GM12878 (cell line): ENCODE data around the gene NKIRAS1. TPM values are rescaled to one million over a fixed set of nuclear protein-coding genes. Genes with fewer than 3 reads are reported as not detected.

Experiments
- ATAC-seq: fragments of 200-7000 bp; cut with Tn5 transposase; 3 replicates; pipeline ENCODE4 v1.9.1; 2020; ENCODE audit warnings: mild to moderate bottlenecking, moderate library complexity
- BruUV-seq: library from RNA; stranded (reverse); fragments of 400-500 nt; replicated peaks from 2 replicates; lab custom pipeline; 2021; lab: Mats Ljungman, UMichigan
- CTCF ChIA-PET: fragments of 300-600 bp; sonication (Branson Sonifier 250); formaldehyde crosslinking; extraction: SDS; loops from one replicate; lab custom pipeline; 2021; ENCODE audit warnings: inconsistent platforms; lab: Yijun Ruan, JAX
- POLR2A ChIA-PET: fragments of 350-600 bp; formaldehyde crosslinking; extraction: SDS; loops from one replicate; lab custom pipeline; 2021; ENCODE audit warnings: inconsistent platforms; lab: Charles Lee
- RAD21 ChIA-PET: fragments of 300-600 bp; sonication (Branson Sonifier 250); formaldehyde crosslinking; loops from one replicate; lab custom pipeline; 2023; ENCODE audit warnings: antibody characterized with exemption; ENCODE audit not compliant: unreplicated experiment; lab: Charles Lee
- SMC1A ChIA-PET: fragments of 300-600 bp; sonication (Branson Sonifier 250); formaldehyde crosslinking; loops from one replicate; lab custom pipeline; 2023; ENCODE audit not compliant: unreplicated experiment, uncharacterized antibody; lab: Charles Lee
- DNase-seq: peaks from one replicate; pipeline ENCODE4 v3.0.0-alpha.2; 2011; ENCODE audit warnings: low read depth, low spot score
- FAIRE-seq: peaks from 3 replicates; lab custom pipeline; 2011; peaks lifted over from hg19 to GRCh38; lab: Jason Lieb, UNC
- H2AFZ ChIP-seq: 2 replicates; pipeline ENCODE4 v1.6.0; 2011; ENCODE audit warnings: low read depth, low read length, control low read depth; ENCODE audit not compliant: control insufficient read depth
- H3K27ac ChIP-seq: 2 replicates; pipeline ENCODE4 v1.5.1; 2011; ENCODE audit warnings: control low read depth; ENCODE audit not compliant: control insufficient read depth, insufficient read depth
- H3K27me3 ChIP-seq, 2 experiments: replicated peaks in 1 of 2; 2 replicates each; pipeline versions ENCODE4 v1.6.0 to v1.6.1; 2011; ENCODE audit warnings: low read length in 1 of 2; ENCODE audit not compliant: control insufficient read depth in 2 of 2, insufficient read depth in 2 of 2
- H3K36me3 ChIP-seq, 2 experiments: 2 replicates each; pipeline ENCODE4 v1.5.1; 2011; ENCODE audit warnings: low read length in 1 of 2; ENCODE audit not compliant: control insufficient read depth in 2 of 2, insufficient read depth in 2 of 2
- H3K4me1 ChIP-seq: 2 replicates; pipeline ENCODE4 v1.6.1; 2011; ENCODE audit warnings: mild to moderate bottlenecking, low read length, moderate library complexity, mixed read lengths; ENCODE audit not compliant: control insufficient read depth, insufficient read depth
- H3K4me2 ChIP-seq: 2 replicates; pipeline ENCODE4 v1.6.0; 2011; ENCODE audit warnings: control low read depth; ENCODE audit not compliant: control insufficient read depth, insufficient read depth
- H3K4me3 ChIP-seq: fragments of 200-600 bp; sonication (generic); 2 replicates; pipeline ENCODE4 v1.5.1; 2016
- H3K79me2 ChIP-seq: 2 replicates; pipeline ENCODE4 v1.6.0; 2011; ENCODE audit warnings: low read length; ENCODE audit not compliant: control insufficient read depth, insufficient read depth
- H3K9ac ChIP-seq: 2 replicates; pipeline ENCODE4 v1.8.0; 2011; ENCODE audit warnings: low read length, control low read depth, mixed read lengths; ENCODE audit not compliant: control insufficient read depth, insufficient read depth
- H3K9me3 ChIP-seq: replicated peaks from 3 replicates; pipeline ENCODE4 v1.5.1; 2011; ENCODE audit warnings: mild to moderate bottlenecking, low read length; ENCODE audit not compliant: control insufficient read depth, insufficient read depth
- H4K20me1 ChIP-seq: 2 replicates; pipeline ENCODE4 v1.6.0; 2011; ENCODE audit not compliant: control insufficient read depth, insufficient read depth
- ASH2L ChIP-seq: fragments of 300-600, 200-600 bp; sonication (generic); IDR thresholded peaks from 2 replicates; pipeline ENCODE4 v1.6.1; 2017; ENCODE audit warnings: low read depth, mild to moderate bottlenecking, borderline replicate concordance
- CHD2 ChIP-seq: IDR thresholded peaks from 2 replicates; pipeline ENCODE4 v1.6.1; 2011; ENCODE audit warnings: low read depth, low read length, improper control_type of control experiment, borderline replicate concordance
- EZH2 ChIP-seq: IDR thresholded peaks from 2 replicates; pipeline ENCODE4 v1.6.1; 2012; ENCODE audit warnings: low read depth, mild to moderate bottlenecking, control low read depth, inconsistent platforms, low read length, borderline replicate concordance; ENCODE audit not compliant: control insufficient read depth
- FOXM1 ChIP-seq: IDR thresholded peaks from 2 replicates; pipeline ENCODE4 v1.6.1; 2012; ENCODE audit warnings: low read depth, mild to moderate bottlenecking, inconsistent platforms, low read length, moderate library complexity
- HDAC6 ChIP-seq: fragments of 200-600 bp; sonication (generic); IDR thresholded peaks from one replicate; pipeline ENCODE4 v1.8.0; 2017; ENCODE audit warnings: antibody characterized with exemption; ENCODE audit not compliant: unreplicated experiment
- HDGF ChIP-seq: fragments of 450-650 bp; IDR thresholded peaks from 2 replicates; pipeline ENCODE4 v1.6.1; 2016; ENCODE audit warnings: antibody characterized with exemption
- NFYB ChIP-seq: IDR thresholded peaks from 2 replicates; pipeline ENCODE4 v1.6.1; 2011; ENCODE audit warnings: low read depth, mild to moderate bottlenecking, low read length, improper control_type of control experiment, moderate library complexity; ENCODE audit not compliant: insufficient read depth
- STAT1 ChIP-seq: fragments of 450-650 bp; conservative IDR thresholded peaks from 2 replicates; pipeline ENCODE4 v1.6.1; 2014; ENCODE audit warnings: antibody characterized with exemption, mild to moderate bottlenecking
- TCF12 ChIP-seq: IDR thresholded peaks from 2 replicates; pipeline ENCODE4 v1.6.1; 2011; ENCODE audit warnings: low read depth, mild to moderate bottlenecking, low read length
- ZNF207 ChIP-seq: fragments of 450-650 bp; IDR thresholded peaks from 2 replicates; pipeline ENCODE4 v1.6.1; 2014; ENCODE audit warnings: antibody characterized with exemption, mild to moderate bottlenecking, borderline replicate concordance
- ZNF274 ChIP-seq: IDR thresholded peaks from one replicate; pipeline ENCODE4 v1.8.0; 2011; ENCODE audit not compliant: insufficient read length, insufficient read depth
- WGBS: methylation state at CpG from one replicate; pipeline ENCODE4 v1.1.6; 2016; ENCODE audit warnings: low lambda C conversion rate; ENCODE audit not compliant: insufficient replicate concordance, insufficient coverage; ENCODE audit errors: missing lambda C conversion rate; 5-methylcytosine and 5-hydroxymethylcytosine counted together
- in situ Hi-C: fragments of 300-500 bp; cut with MboI; formaldehyde crosslinking; loops from 9 replicates; pipeline ENCODE4 v1.14.3; 2018; ENCODE audit warnings: mixed read lengths
- intact Hi-C: fragments of 100-400 bp; cut with micrococcal nuclease; formaldehyde crosslinking; loops from one replicate; pipeline ENCODE4 v1.14.2; 2022; ENCODE audit not compliant: unreplicated experiment
- polyA plus RNA-seq, 11 experiments: library from polyadenylated mRNA; depleted of rRNA in 4 of 11; unstranded in 6 of 11; stranded (reverse) in 5 of 11; fragments of >200 nt; fragmentation: Nextera tagmentation in 4 of 11; fragmentation: Illumina TruSeq in 1 of 11; extraction: Ambion mirVana in 4 of 11; extraction: Trizol in 1 of 11; gene quantifications; 1 replicate in 1 of 11; 2 replicates in 10 of 11; pipeline versions ENCODE4 v1.2.1 to v1.2.3, GENCODE V29; 2011 to 2016; ENCODE audit warnings: inconsistent platforms in 2 of 11, missing spikeins in 2 of 11, low read depth in 1 of 11
- total RNA-seq, 4 experiments: library from RNA; depleted of rRNA in 3 of 4; stranded (reverse); fragments of >200 nt in 3 of 4; fragmentation: Illumina TruSeq in 1 of 4; extraction: Trizol in 1 of 4; gene quantifications; 2 replicates each; pipeline versions ENCODE4 v1.2.1 to v1.2.3, GENCODE V29; 2013 to 2021
- TF ChIP-seq, protein P1 (sequence below): fragments of 450-650 bp; IDR thresholded peaks from 2 replicates; pipeline ENCODE4 v1.6.1; 2017; ENCODE audit warnings: low read depth, mild to moderate bottlenecking, moderate library complexity
- TF ChIP-seq, protein P2 (sequence below): IDR thresholded peaks from 2 replicates; pipeline ENCODE4 v1.6.1; 2011; ENCODE audit warnings: low read depth, mild to moderate bottlenecking, low read length, moderate library complexity, borderline replicate concordance; ENCODE audit errors: extremely low read depth
- TF ChIP-seq, protein P3 (sequence below): IDR thresholded peaks from 2 replicates; pipeline ENCODE4 v1.6.1; 2012; ENCODE audit warnings: low read depth, low read length, improper control_type of control experiment

Gene NKIRAS1
- total and polyA plus RNA-seq, 10 of the 15 experiments (the other 5 are each of a cell fraction or from before 2014, with no cell fraction given) = 7.1 to 17.9 (median 10.9) TPM

DNA sequence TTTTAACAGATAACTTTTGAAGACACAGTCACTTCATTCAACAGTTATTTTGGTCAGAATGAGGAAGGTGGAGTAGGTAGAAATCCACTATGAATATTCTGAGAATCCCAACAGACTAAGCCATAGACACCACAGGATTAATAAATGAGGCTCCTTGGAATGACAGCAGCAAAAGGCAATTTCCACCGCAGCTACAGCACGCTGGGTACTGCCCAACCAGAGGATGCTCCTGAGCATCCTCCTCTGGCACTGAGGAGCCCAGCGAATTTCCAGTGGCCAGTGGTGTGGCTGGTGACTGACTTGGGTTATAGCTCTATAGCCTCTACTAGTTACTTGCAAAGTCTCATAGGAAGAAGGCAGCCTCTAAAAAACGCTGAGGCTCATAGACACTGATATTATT, 24.6 kb upstream of the NKIRAS1 start:
- CTCF ChIA-PET = interaction anchor here (1.5 kb wide), 1 partner anchor 107 kb away, joined by 3 read pairs; no protein-coding TSS in a partner anchor
- DNase-seq = no peak
- no peak for FAIRE-seq
- H3K79me2 ChIP-seq = peaks cover 3% of the 10 kb centered on the region; the same call in 1 of the 2 replicates
- TF ChIP-seq EZH2 (no peak), CHD2 (no peak), HDAC6 (no peak), FOXM1 (no peak), ZNF207 (no peak), ASH2L (no peak), STAT1 (no peak), NFYB (no peak), TCF12 (no peak), ZNF274 (no peak), HDGF (no peak)
- TF ChIP-seq, protein P1, sequence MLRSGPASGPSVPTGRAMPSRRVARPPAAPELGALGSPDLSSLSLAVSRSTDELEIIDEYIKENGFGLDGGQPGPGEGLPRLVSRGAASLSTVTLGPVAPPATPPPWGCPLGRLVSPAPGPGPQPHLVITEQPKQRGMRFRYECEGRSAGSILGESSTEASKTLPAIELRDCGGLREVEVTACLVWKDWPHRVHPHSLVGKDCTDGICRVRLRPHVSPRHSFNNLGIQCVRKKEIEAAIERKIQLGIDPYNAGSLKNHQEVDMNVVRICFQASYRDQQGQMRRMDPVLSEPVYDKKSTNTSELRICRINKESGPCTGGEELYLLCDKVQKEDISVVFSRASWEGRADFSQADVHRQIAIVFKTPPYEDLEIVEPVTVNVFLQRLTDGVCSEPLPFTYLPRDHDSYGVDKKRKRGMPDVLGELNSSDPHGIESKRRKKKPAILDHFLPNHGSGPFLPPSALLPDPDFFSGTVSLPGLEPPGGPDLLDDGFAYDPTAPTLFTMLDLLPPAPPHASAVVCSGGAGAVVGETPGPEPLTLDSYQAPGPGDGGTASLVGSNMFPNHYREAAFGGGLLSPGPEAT = no peak
- TF ChIP-seq, protein P2, sequence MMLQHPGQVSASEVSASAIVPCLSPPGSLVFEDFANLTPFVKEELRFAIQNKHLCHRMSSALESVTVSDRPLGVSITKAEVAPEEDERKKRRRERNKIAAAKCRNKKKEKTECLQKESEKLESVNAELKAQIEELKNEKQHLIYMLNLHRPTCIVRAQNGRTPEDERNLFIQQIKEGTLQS = no peak
- TF ChIP-seq, protein P3, sequence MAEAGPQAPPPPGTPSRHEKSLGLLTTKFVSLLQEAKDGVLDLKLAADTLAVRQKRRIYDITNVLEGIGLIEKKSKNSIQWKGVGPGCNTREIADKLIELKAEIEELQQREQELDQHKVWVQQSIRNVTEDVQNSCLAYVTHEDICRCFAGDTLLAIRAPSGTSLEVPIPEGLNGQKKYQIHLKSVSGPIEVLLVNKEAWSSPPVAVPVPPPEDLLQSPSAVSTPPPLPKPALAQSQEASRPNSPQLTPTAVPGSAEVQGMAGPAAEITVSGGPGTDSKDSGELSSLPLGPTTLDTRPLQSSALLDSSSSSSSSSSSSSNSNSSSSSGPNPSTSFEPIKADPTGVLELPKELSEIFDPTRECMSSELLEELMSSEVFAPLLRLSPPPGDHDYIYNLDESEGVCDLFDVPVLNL = no peak
- H3K4me3 ChIP-seq = no peak overlapping the region
- H3K27me3 ChIP-seq = peaks cover 0 to 3% of the 10 kb centered on the region in 2 experiments; a peak in 1 of 4 replicates
- H4K20me1 ChIP-seq = no peaks in the 10 kb centered on the region
- SMC1A ChIA-PET = interaction anchor here (0.5 to 1.1 kb wide), 2 partner anchors 107 to 621 kb away, joined by 3 read pairs; no protein-coding TSS in a partner anchor
- no TSS peak for BruUV-seq
- intact Hi-C loops (loop anchor here (10.0 kb wide), 1 partner anchor 287 kb away; no protein-coding TSS in a partner anchor), in situ Hi-C loops (loop anchor here (25.0 kb wide), 1 partner anchor 1846 kb away; the partner anchor contains the start of genes NGLY1 and OXSM)
- RAD21 ChIA-PET = interaction anchor here (1.3 kb wide), 1 partner anchor 9 kb away, joined by 3 read pairs; no protein-coding TSS in a partner anchor
- H3K4me1 ChIP-seq = 0 out of 2 replicates have a peak, but pooled peaks cover 3% of the 10 kb centered on the region
- no peak overlapping the region for H3K4me2 ChIP-seq
- no peaks in the 10 kb centered on the region for H3K36me3 ChIP-seq
- H3K9ac ChIP-seq = no peak overlapping the region
- H2AFZ ChIP-seq = no peak overlapping the region
- POLR2A ChIA-PET = interaction anchor here (0.6 kb wide), 1 partner anchor 9 kb away, joined by 3 read pairs; no protein-coding TSS in a partner anchor
- 74% methylated on average over 4 of the region's 4 CpGs for whole genome bisulfite sequencing
- H3K27ac ChIP-seq = no peak overlapping the region
- H3K9me3 ChIP-seq = no peaks in the 10 kb centered on the region
- ATAC-seq = no peak
